AG09319 (cell line): Measurements from ENCODE around the gene VHLL.

Experiments
- DNase-seq: peaks from one replicate; pipeline ENCODE4 v3.0.0-alpha.2; 2010; ENCODE audit warnings: low read depth; ENCODE audit errors: extremely low read depth
- CTCF ChIP-seq: IDR thresholded peaks from 2 replicates; pipeline ENCODE4 v1.5.1; 2011; ENCODE audit warnings: low read depth, mild to moderate bottlenecking, inconsistent platforms, low read length, moderate library complexity

The VHLL gene

GRCh38 chr1:156253634-156254033 is 45.5 kb downstream of the VHLL start:
- DNase-seq: no peak
- no peak for TF ChIP-seq CTCF

- DNase-seq: no peak
- TF ChIP-seq CTCF: no peak
Measured at GRCh38 chr1:156251527-156251926, 47.6 kb downstream of the VHLL start.

GRCh38 chr1:156249593-156249992 is 49.5 kb downstream of the VHLL start:
- DNase-seq: no peak
- no peak for TF ChIP-seq CTCF
